HEK293 (cell line): ENCODE measurements around the gene TMEM35A.

Experiments
- CTCF ChIA-PET: fragments of 350-600 bp; formaldehyde crosslinking; extraction: SDS; loops from one replicate; lab custom pipeline; 2021; ENCODE audit warnings: antibody characterized with exemption; lab: Yijun Ruan, JAX
- POLR2A ChIA-PET: fragments of 300-600 bp; formaldehyde crosslinking; extraction: SDS; loops from one replicate; lab custom pipeline; 2020; ENCODE audit warnings: antibody characterized with exemption, inconsistent platforms; lab: Yijun Ruan, JAX
- H3K27ac ChIP-seq: fragments of 200-500 bp; sonication (Bioruptor generic); 2 replicates; pipeline ENCODE4 v1.5.1; 2014; ENCODE audit warnings: low read depth, low read length, control low read depth, inconsistent platforms; ENCODE audit errors: extremely low read depth
- H3K36me3 ChIP-seq, 2 experiments: fragments of 200-500 bp in 1 of 2; sonication (Bioruptor generic) in 1 of 2; 1 replicate in 1 of 2; 2 replicates in 1 of 2; pipeline ENCODE4 v1.5.1; 2014 to 2017; ENCODE audit warnings: inconsistent platforms in 2 of 2, low read length in 2 of 2; ENCODE audit not compliant: control insufficient read depth in 2 of 2, insufficient read depth in 1 of 2
- H3K4me1 ChIP-seq: fragments of 200-500 bp; sonication (Bioruptor generic); 2 replicates; pipeline ENCODE4 v1.5.1; 2014; ENCODE audit warnings: mild to moderate bottlenecking, low read length, inconsistent platforms; ENCODE audit not compliant: control insufficient read depth, insufficient read depth
- H3K4me3 ChIP-seq: 2 replicates; pipeline ENCODE4 v1.5.1; 2011; ENCODE audit warnings: low read depth, mild to moderate bottlenecking, control low read depth, low read length, moderate library complexity
- H3K9me3 ChIP-seq: fragments of 200-500 bp; sonication (Bioruptor generic); 2 replicates; pipeline ENCODE4 v1.5.1; 2014; ENCODE audit warnings: low read depth, low read length, inconsistent platforms; ENCODE audit not compliant: control insufficient read depth, insufficient read depth
- ATF2 ChIP-seq: fragments of 450-650 bp; formaldehyde crosslinking; IDR thresholded peaks from 2 replicates; pipeline ENCODE4 v1.5.1; 2016; ENCODE audit warnings: missing biosample characterization, missing genetic modification characterization, low read depth
- BCL6B ChIP-seq: fragments of 450-650 bp; formaldehyde crosslinking; IDR thresholded peaks from 2 replicates; pipeline ENCODE4 v1.5.1; 2017; ENCODE audit warnings: missing biosample characterization, missing genetic modification characterization
- OVOL3 ChIP-seq: fragments of 450-650 bp; formaldehyde crosslinking; IDR thresholded peaks from 2 replicates; pipeline ENCODE4 v1.5.1; 2016; ENCODE audit warnings: missing biosample characterization, missing genetic modification characterization
- TCF7L2 ChIP-seq: IDR thresholded peaks from 2 replicates; pipeline ENCODE4 v1.6.1; 2011; ENCODE audit warnings: low read depth, mild to moderate bottlenecking, inconsistent platforms, low read length, moderate library complexity, borderline replicate concordance
- TRIM28 ChIP-seq: IDR thresholded peaks from 2 replicates; pipeline ENCODE4 v1.6.1; 2011; ENCODE audit warnings: low read length, control low read depth, borderline replicate concordance
- TSHZ1 ChIP-seq: fragments of 450-650 bp; formaldehyde crosslinking; IDR thresholded peaks from 2 replicates; pipeline ENCODE4 v1.5.1; 2016; ENCODE audit warnings: missing biosample characterization, missing genetic modification characterization, borderline replicate concordance
- YY2 ChIP-seq: fragments of 450-650 bp; formaldehyde crosslinking; IDR thresholded peaks from 2 replicates; pipeline ENCODE4 v1.5.1; 2016; ENCODE audit warnings: missing biosample characterization, missing genetic modification characterization
- ZFP37 ChIP-seq: fragments of 450-650 bp; formaldehyde crosslinking; IDR thresholded peaks from 2 replicates; pipeline ENCODE4 v1.5.1; 2016; ENCODE audit warnings: missing biosample characterization, missing genetic modification characterization
- ZNF114 ChIP-seq: fragments of 450-650 bp; formaldehyde crosslinking; IDR thresholded peaks from 2 replicates; pipeline ENCODE4 v1.5.0; 2017; ENCODE audit warnings: missing biosample characterization, missing genetic modification characterization
- ZNF37A ChIP-seq: fragments of 450-650 bp; IDR thresholded peaks from 2 replicates; pipeline ENCODE4 v1.5.1; 2018; ENCODE audit warnings: missing biosample characterization, missing genetic modification characterization
- ZNF473 ChIP-seq: fragments of 450-650 bp; formaldehyde crosslinking; IDR thresholded peaks from 2 replicates; pipeline ENCODE4 v1.5.1; 2017; ENCODE audit warnings: missing biosample characterization, missing genetic modification characterization
- ZNF48 ChIP-seq: fragments of 450-650 bp; formaldehyde crosslinking; IDR thresholded peaks from 2 replicates; pipeline ENCODE4 v1.5.1; 2016; ENCODE audit warnings: missing biosample characterization, missing genetic modification characterization
- ZNF510 ChIP-seq: fragments of 450-650 bp; formaldehyde crosslinking; IDR thresholded peaks from 2 replicates; pipeline ENCODE4 v1.5.1; 2018; ENCODE audit warnings: mild to moderate bottlenecking, missing genetic modification characterization, missing biosample characterization; ENCODE audit not compliant: insufficient replicate concordance
- ZNF513 ChIP-seq: fragments of 450-650 bp; IDR thresholded peaks from 2 replicates; pipeline ENCODE4 v1.5.1; 2018; ENCODE audit warnings: missing biosample characterization, missing genetic modification characterization
- ZNF518A ChIP-seq: fragments of 450-650 bp; formaldehyde crosslinking; conservative IDR thresholded peaks from 2 replicates; pipeline ENCODE4 v1.5.1; 2016; ENCODE audit warnings: low read depth, missing biosample characterization, missing genetic modification characterization
- ZNF596 ChIP-seq: fragments of 450-650 bp; IDR thresholded peaks from 2 replicates; pipeline ENCODE4 v1.5.0; 2018; ENCODE audit warnings: missing biosample characterization, mild to moderate bottlenecking, missing genetic modification characterization, moderate library complexity
- ZNF621 ChIP-seq: fragments of 450-650 bp; formaldehyde crosslinking; IDR thresholded peaks from 2 replicates; pipeline ENCODE4 v1.5.1; 2017; ENCODE audit warnings: missing biosample characterization, missing genetic modification characterization
- ZNF645 ChIP-seq: fragments of 450-650 bp; formaldehyde crosslinking; IDR thresholded peaks from 2 replicates; pipeline ENCODE4; 2016; ENCODE audit warnings: missing biosample characterization, missing genetic modification characterization
- ZNF837 ChIP-seq: fragments of 450-650 bp; formaldehyde crosslinking; IDR thresholded peaks from 2 replicates; pipeline ENCODE4 v1.5.1; 2016; ENCODE audit warnings: missing biosample characterization, missing genetic modification characterization
- ZSCAN16 ChIP-seq: fragments of 450-650 bp; formaldehyde crosslinking; IDR thresholded peaks from 2 replicates; pipeline ENCODE4 v1.5.1; 2016; ENCODE audit warnings: missing biosample characterization, missing genetic modification characterization
- ZSCAN5A ChIP-seq: fragments of 450-650 bp; formaldehyde crosslinking; IDR thresholded peaks from 2 replicates; pipeline ENCODE4 v1.5.1; 2016; ENCODE audit warnings: missing biosample characterization, missing genetic modification characterization

TMEM35A gene

GRCh38 chrX:101037231-101037630 is 41.4 kb upstream of the TMEM35A start:
- H3K4me1 ChIP-seq = no peaks in the 10 kb centered on the region
- no peak overlapping the region for H3K27ac ChIP-seq
- TF ChIP-seq ATF2 (tag by site-specific recombination) = no peak
- TF ChIP-seq ZNF473 (tag by site-specific recombination) = no peak
- TF ChIP-seq ZNF510 (tag by site-specific recombination) = no peak
- TF ChIP-seq ZNF513 (tag by site-specific recombination) = no peak
- TF ChIP-seq OVOL3 = no peak
- no peak for TF ChIP-seq ZNF596
- no peak for TF ChIP-seq ZNF621 (tag by site-specific recombination)
- TF ChIP-seq ZNF837 (tag by site-specific recombination) = no peak
- no peak for TF ChIP-seq TRIM28
- no peak for TF ChIP-seq ZSCAN5A
- no peak for TF ChIP-seq ZNF48 (tag by site-specific recombination)
- TF ChIP-seq BCL6B = no peak
- TF ChIP-seq ZFP37 (tag by site-specific recombination) = no peak
- no peak for TF ChIP-seq TCF7L2
- TF ChIP-seq ZSCAN16 (tag by site-specific recombination) = no peak
- TF ChIP-seq YY2 = no peak
- TF ChIP-seq ZNF37A = no peak
- peaks cover 10 to 57% of the 10 kb centered on the region in 2 experiments for H3K36me3 ChIP-seq
- POLR2A ChIA-PET = no interaction called here
- no peaks in the 10 kb centered on the region for H3K9me3 ChIP-seq
- CTCF ChIA-PET = interaction anchor here (0.5 to 0.7 kb wide), 2 partner anchors 266 to 367 kb away, joined by 3 to 5 read pairs; no protein-coding TSS in a partner anchor
- H3K4me3 ChIP-seq = no peak overlapping the region

- CTCF ChIA-PET = interaction anchor here (0.6 to 0.8 kb wide), 2 partner anchors 31 to 272 kb away, joined by 4 to 5 read pairs; no protein-coding TSS in a partner anchor
- Histone ChIP-seq H3K27ac (no peak overlapping the region), H3K9me3 (no peaks in the 10 kb centered on the region), H3K36me3 (peaks cover 10 to 50% of the 10 kb centered on the region in 2 experiments), H3K4me1 (no peaks in the 10 kb centered on the region), H3K4me3 (no peak overlapping the region)
- POLR2A ChIA-PET = interaction anchor here (0.6 kb wide), 1 partner anchor 29 kb away, joined by 3 read pairs; no protein-coding TSS in a partner anchor
- TF ChIP-seq ZNF645 (tag by site-specific recombination) (no peak), TSHZ1 (tag by site-specific recombination) (no peak), ZNF114 (tag by site-specific recombination) (no peak), ZNF518A (tag by site-specific recombination) (no peak)
These were observed 38.5 kb upstream of the TMEM35A start for GRCh38 chrX:101040197-101040596.
